NCI-H748 treated with DMSO at 0.1 percent for 48 hours (cell line): ENCODE measurements around the gene AKIRIN2.
"Not testable (repeated sequence)": the region's sequence is repeated elsewhere in the genome, so short reads cannot be mapped to it uniquely, and the experiment has no call there.

Source experiments
- DNase-seq: peaks from one replicate; lab custom pipeline; 2025; lab: John Stamatoyannopoulos, UW

The AKIRIN2 gene

DNA sequence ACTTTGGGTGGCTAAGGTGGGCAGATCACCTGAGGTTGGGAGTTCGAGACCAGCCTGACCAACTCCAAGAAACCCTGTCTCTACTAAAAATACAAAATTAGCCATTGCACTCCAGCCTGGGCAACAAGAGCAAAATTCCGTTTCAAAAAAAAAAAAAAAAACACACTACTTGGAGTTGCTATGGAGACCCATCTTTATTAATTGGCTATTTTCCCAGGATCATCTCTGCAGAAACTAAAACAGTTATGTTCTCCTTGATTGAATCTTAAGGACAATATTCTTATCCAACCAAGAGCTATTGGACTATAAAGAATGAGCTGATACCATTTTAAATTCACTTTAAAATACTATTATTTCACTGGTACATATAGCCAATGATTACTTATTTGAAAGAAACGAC lies 14.7 kb downstream of the AKIRIN2 start:
- no peak for DNase-seq

GRCh38 chr6:87686636-87687205 lies 15.3 kb downstream of the AKIRIN2 start:
- not testable (repeated sequence) for DNase-seq

- no peak for DNase-seq
Measured at GRCh38 chr6:87684895-87685654, 17.0 kb downstream of the AKIRIN2 start.

DNA sequence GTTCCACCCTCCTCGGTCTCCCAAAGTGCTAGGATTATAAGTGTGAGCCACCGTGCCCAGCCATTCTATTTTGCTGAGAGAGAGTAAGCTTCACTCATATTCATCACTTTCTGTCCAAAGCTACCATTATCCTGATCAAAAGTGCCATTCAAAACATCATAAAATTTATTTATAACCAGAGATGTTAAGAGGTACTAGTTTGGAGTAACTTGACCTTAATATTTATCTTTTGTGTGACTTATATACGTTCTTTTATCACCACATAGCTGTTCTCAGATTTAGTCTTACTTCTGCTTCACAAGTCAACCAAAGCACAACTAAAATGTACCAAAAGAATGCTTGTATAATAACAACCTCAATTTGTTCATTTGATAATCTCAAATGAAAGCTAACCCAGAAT lies 18.1 kb downstream of the AKIRIN2 start:
- no peak for DNase-seq

- DNase-seq = no peak
Measured at GRCh38 chr6:87682310-87682709, 19.7 kb downstream of the AKIRIN2 start.

DNA sequence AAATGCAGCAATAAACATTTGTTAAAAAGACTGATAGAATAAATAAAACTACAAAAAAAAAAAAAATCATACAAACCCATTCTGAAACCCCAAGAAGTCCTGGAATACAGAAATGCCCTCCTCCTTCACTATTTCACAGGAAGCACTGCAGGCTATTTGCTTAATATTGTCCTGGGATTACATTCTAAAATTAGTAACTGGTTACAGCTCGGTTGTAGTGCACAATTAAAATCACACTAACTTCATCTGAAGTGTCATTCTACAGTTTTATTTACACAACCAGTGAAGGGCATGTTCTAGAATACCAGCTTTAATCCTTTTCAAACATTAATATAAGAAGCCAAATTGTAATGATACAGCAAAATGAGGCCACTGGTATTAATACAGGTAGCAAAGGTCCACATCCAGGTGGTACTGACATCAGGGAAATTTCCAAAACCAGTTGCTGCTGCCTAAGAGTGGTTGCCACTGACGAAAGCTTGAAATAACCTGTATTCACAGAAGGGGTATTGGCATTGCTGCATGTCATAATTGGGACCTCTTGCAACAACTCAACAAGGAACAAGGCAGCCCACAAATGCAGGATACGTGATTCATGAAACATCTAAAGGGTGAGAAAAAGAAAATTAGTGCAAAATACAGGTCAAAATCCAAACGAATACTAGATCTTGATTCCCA lies 26.9 kb downstream of the AKIRIN2 start:
- DNase-seq = no peak

DNA sequence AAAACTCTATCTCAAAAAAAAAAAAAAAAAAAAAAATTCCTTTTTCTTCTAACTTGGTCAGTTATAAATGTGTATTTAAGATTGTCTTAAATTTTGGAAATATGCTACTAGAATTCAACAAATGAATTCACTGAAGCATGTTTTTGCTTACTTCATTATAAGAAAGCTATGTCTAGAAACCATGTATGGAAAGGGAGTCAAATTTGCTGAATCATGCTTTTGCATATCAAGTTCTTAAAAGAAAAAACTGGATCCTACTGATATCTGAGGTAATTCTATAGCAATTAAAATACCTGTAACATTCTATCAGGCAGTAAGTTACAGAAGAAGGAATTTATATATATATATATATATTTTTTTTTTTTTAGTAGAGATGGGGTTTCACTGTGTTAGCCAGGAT lies 27.7 kb downstream of the AKIRIN2 start:
- DNase-seq = no peak

DNA sequence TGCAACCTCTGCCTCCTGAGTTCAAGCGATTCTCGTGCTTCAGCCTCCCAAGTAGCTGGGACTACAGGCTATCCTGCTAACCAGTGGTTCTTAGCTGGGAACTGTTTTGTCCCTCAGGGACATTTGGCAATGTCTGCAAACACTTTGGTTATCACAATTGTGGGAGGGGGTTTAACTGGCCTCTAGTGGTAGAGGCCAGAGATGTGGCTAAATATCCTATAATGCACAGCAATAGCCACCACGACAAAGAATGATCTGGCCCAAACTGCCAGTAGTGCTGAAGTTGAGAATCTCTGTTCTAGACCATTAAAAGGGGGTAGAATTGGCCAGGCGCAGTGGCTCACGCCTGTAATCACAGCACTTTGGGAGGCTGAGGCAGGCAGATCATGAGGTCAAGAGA lies 28.8 kb downstream of the AKIRIN2 start:
- DNase-seq = no peak

DNA sequence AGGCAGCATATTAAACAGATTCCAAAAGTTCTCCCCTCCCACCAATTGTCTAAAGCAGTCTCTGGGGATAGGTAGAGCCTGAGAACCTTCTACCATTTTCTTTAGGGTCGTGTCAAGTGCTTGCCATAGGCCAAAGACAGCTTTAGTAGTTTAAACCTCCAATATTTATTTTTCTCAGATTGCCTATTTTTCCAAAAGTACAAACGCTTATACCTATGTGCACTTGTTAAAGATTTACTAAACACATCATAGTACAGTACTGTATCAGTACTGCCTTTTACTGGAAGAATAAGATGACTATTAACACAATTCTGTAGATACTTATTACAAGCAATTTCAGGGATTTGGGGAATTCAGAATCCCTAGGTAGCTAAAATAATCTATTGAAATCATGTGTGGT lies 29.4 kb downstream of the AKIRIN2 start:
- DNase-seq = no peak

DNA sequence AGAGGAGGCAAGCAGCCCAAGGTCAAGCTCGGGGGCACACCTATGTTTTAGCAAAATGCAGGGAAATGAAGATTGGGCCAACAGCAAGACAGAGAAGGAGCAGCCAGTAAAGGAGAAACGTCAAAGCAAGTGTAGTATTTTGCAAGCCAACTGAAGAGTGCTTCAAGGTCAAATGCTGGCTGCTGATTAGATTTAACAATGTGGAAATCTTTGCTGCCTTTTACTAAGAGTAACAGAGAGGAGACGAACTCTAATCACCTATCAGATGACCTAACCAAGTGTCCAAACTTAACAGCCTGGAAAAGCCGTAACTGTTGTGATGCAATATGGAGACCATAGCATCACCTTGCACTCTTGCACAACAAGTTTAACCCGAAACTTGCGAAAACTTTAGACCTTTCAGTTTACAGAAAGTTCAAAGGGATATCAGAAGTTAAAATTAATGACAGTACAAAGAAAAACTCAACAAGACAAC lies 30.4 kb downstream of the AKIRIN2 start:
- DNase-seq = no peak

- no peak for DNase-seq
Measured at GRCh38 chr6:87670707-87671106, 31.3 kb downstream of the AKIRIN2 start.

- DNase-seq = no peak
Measured at GRCh38 chr6:87669051-87669450, 33.0 kb downstream of the AKIRIN2 start.

DNA sequence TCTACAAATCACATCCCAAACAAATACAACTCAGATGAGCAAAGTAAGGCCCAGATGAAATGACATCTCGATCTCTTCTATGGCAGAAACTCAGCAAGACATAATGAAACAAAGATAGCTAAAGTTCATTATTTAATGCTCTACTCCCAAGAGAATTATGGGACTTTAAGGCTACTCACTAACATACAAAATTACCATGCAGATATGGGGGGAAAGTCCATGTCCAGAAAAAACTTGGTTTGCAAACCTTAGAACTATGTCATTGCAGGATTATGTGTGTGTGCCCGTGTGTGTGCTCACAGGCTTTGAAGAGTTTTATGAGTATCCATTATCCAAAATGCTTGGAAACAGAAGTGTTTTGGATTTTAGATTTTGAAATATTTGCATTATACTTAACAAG lies 34.0 kb downstream of the AKIRIN2 start:
- no peak for DNase-seq

DNA sequence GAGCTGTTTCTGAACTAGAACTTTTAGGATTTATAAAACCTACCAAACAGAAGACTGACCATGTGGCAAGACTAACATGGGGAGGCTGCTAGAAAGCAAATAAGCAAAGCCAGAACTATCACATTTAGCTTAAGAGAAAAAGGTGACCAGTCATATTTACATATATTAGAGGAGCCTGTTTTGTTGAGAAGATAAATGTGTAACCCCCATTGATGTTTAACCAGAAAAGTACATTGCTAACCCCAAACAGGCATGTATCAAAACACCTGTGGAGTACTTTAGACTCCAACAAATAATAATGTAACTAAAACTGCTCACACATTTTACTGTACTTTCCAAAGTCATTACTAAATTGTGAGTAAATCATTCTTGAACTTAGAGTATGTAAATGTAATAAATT lies 35.0 kb downstream of the AKIRIN2 start:
- no peak for DNase-seq

DNA sequence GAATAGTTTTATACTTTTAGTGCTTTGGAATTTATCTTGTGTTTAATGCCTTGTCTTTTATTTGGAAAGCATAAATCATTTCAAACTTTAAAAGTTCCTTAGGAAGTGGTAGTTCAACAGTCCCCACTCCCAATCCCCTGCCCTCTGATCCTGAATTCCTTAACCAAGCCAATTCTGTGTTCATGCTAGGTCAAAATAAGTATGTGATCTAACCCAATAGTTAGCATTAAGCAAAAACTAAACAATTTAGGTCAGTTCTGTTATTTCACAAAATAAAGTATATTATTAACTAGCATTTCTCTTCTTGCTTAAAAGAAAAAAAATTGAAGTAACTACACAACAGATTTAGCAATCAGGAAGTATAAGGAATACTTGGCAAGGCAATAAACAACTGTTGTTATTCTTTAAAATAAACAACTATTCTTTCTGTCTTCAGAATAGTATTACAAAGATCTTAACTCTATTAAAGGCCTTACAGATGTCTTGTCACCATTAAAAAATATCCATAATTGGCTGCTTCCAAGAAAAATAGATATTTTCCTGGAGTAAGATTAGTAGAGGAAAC lies 37.0 kb downstream of the AKIRIN2 start:
- DNase-seq = no peak

- DNase-seq = no peak
Measured at GRCh38 chr6:87663434-87663833, 38.6 kb downstream of the AKIRIN2 start.

DNA sequence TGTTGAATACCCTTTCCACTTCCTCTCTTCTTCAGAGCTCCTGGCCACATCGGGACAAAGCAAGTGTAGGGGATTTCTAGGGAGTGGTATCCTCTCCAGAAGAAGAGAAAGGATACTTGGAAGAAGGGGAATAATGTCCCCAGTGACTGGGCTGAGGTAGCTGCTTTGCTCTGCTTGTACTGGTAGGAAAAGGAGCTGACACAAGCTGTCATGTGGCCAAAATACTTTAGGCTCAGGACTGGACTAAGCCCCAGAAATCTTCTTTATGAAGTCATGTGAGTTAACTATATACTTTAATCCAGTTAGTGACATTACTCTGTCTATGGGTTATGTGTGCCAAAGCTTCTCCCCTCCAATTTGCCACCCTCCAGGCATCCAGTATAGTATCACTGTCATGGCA lies 40.5 kb downstream of the AKIRIN2 start:
- DNase-seq = no peak

DNA sequence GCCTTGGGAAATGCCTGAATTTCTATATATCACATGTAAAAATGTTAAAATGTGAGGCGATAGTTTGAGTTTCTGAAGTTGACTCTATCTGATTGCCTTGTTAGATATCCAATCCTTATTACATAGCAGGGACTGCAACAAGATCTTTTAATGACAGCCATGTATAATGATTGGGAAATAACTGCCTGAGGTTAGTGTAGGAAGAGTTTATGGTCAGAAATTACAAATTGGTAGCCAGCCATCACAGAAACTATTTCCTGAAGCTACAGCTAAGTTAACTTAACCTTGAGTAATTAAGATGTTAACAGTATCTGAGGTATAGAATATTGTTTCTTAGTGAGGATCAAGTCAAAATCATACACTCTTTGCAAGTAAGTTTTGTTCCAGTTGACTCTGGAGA lies 41.0 kb downstream of the AKIRIN2 start:
- no peak for DNase-seq

DNA sequence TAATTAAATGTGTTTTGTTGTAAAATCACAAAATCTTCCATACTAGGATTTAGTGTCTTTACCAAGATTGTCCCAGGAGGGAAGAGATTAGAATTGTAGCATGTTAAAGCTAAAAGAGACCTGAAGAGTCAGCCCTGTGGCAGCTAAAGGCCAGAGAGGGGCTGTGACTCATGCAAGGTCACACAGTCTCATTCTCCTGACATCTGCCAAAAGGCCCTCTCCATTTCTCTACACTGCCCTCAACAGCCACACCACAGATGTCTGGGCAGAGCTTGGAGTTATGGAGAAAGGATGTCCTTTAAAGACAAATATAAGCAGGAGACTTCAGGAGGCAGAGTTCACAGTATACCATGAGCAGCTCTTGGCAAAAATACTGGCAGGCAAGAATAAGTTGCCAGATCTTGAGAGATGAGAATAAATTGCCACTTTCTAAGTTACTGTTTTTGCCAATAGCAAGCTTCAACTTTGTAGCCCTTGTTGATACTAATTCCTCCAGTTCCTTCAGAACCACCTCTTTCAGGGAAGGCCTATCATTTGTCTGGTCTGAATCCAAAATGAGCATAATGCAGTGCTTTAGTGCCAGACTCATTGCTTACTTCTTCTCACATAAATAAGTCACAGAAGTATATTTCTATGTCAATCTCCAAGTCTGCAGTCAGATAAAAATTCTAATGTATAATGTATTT lies 41.7 kb downstream of the AKIRIN2 start:
- no peak for DNase-seq

GRCh38 chr6:87658516-87658915 lies 43.5 kb downstream of the AKIRIN2 start:
- no peak for DNase-seq

DNA sequence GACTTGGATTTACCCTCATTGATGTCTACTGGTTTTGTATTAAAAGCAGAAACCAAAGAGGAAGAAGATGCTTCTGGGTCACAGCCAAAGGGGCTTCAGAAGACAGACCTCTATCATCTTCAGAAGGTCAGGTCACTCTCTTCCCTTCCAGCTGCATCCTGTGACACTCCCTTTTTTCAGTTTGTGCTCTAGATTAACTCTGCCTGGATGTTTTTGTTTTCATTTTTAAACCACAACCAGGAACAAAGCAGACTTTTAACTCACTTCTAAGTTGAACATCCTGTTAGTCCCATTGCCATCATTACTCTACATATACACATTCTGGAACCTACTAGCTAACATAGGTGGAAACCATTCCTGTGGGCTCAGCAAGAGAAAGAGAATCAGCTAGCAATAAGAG lies 45.2 kb downstream of the AKIRIN2 start:
- no peak for DNase-seq

DNA sequence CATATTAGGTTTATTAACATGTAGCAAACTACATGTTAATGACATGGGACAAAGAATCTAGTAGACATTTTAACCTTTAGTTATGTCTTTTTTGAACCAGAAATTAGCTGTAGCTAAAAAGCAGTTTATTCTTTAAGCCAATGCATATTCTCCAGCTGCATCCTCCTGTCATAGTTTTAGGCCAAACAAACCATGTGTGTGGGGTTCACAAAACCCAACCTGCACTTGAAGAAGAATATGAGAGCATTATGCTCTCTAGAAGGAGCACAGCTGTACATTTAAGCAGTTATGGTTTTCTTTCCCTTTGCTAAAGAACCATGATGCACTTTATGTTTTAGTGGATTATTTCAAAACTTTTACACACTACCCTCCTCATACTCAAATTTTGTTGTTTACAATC lies 46.2 kb downstream of the AKIRIN2 start:
- DNase-seq = no peak
